ENCODE measurements around the gene MGAT4C.
"Not testable (repeated sequence)": the region's sequence is repeated elsewhere in the genome, so short reads cannot be mapped to it uniquely, and the experiment has no call there.

MGAT4C gene

DNA sequence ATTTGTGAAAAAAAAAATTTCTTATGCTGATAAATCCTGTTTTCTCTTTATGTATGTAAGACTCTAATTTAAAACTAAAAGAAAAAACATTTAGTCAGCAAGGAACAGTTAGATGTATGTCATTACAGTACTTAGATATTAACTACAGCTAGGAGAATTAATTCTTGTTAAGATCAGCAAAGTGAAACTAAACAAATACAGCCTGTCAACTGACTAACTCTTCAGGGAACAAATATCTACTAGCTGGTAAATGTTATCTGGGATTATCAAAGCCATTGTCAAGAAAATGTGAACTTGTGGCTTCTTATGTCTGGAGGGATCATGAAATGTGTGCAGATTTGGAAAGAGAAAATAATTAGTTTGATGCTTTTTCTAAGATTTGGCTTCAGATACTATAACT lies 27.5 kb downstream of the MGAT4C start:
- DNase-seq = no peak

DNA sequence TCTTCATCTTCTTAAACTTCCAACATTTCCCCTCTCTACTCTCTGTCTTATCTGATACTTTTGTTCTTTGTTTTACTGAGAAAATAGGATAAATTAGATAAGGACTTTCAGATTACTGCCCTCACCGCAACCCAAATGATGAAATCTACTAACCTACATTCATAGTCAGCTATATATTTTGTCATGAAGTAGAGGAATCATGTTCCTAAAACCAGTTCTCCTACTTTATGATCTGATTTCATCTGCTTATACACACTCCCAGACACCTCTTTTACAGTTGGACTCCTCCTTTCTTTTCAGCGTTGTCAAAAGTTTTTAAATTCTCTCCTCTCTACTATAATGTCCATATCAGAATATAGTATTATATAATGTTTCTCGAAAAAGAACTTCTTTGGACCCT lies 29.7 kb downstream of the MGAT4C start:
- DNase-seq = no peak

DNA sequence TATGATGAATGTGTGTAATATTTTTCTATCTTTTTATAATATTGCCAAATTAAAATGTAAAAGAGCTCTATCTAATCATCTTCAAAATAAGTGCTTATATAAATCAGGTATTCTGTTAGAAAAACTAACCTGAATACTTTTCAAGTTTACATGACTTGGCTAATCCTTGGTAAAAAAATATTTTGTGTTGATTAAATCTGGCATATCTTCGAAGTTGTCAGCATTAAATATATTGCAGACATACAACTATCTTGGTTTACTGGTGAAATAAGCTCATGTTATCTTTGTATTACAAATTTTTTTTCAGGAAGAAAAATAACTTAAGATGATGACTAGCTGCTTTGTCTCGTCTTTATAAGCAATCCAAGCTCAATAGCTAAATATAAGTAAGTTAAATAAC lies 39.6 kb downstream of the MGAT4C start:
- DNase-seq = no peak

DNA sequence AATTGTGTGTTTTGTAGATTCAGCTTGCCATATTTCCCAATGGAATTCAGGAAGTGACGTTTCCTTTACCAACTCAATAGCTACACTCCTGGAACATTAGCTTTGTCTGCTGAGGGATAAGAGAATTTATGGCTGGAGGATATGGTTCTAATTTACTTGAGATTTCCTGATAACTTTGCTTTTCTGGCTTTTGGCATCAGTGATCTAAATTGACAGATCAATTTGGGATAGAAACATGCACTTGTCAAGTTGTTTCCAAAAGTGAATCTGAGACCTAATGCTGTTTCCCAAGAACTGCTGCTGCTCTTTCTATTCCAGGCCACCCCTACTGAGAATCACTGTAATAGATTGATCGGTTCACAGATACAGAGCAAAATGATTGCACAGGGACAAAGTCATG lies 43.2 kb downstream of the MGAT4C start:
- no peak for DNase-seq

DNA sequence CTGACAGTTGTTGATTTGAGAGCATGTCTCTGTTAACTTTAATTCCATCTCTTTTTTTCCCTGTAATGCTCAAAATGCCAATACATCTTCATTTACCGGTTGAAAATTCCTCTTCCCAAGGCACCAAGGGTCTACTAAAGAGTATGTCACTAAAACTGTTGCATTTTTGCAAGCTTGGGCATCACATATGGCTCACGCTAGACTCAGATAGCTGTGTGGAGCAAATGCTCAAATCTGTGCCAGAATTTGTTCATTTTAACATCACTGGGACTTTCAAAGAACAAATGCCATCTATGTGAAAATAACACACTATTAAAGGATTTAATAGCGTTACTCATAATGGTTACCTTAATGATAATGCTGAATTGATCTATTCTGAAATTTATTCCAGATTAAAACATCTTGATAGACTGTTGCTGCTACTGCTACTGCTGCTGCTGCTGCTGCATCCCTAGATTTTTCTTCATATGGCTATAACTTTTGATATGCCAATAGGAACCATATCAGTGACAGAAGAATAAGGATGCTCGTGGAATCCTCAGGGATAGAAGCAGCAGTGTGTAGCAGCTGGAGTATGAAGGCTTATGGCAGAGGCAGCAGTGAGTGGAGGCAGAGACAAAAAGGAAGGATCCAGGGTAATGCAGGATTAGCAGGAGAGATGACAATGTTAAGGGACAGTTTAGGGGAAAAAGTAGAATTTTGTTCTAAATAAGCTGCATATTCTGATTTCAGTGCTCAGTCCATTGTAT lies 57.3 kb downstream of the MGAT4C start:
- DNase-seq = no peak

DNA sequence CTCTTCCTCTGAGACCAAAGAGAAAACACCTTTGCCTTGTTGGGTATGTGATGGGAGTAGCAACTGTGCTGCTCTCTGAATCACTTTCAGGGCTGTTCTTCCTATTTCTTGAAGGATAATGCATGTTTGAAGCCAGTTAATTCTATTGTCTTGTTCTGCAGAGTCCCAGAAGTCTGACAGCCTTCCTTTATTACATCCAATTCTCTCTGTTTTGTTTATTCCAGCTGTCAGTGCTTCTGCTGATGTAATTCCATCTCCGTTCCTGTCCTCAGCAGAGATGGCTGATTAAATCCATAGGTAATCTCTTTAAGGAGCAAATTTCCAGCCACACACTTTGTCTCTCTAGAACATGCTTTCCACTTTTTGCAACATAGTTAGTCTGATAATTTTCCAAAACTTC lies 59.7 kb downstream of the MGAT4C start:
- no peak for DNase-seq

DNA sequence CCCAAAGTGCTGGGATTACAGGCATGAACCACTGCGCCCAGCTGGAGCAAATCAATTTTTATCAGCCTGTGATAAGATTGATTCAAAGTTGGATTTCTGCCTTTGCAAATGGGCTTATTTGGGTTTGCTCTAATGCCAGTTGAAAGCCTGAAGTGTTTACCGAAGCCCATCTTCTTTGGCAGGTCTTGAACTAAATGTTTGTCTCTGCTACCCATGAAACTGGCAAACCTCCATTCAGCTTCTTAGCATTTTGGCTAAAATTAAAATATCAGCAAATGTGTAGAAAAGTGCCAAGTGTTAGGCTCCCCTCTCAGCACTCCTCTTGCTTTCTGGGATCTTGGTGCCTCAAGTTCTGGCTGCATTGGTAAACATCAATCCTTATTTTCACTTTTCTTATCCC lies 61.5 kb downstream of the MGAT4C start:
- DNase-seq = no peak

DNA sequence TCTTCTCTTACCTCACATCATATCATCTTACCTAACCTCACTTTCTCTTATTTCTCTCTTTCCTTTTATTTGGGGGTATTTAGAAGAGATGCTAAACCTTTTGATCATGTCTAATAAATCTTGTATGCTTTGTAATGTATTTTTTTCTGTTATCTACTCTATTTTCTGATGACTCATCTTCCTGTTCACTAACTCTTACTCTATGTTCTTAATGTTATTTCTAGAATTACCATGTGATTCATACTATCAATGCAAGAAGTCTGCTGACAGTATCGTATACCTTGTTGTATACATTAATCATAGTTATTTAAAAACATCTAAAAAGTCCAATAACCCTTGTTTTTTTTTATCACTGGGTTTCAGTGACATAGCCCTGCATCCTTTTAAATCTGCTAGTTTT lies 62.3 kb downstream of the MGAT4C start:
- no peak for DNase-seq

DNA sequence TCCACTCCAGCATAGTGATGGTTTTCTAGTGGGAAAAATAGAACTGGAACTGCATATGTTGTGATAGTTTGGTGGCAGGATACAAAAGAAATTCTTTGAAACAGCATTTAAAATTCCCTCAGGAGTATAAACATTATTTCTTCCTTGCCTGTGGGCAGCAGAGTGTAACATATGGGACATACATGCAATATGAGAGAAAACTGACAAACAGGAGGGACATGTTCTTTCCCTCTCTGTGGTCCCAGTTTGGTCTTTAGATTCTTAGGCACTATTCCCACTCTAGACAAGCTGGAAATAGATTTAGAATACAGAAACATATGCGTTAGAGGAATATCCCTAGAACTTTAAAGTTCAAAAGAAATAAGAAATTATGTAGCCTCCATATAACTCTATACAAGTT lies 68.0 kb downstream of the MGAT4C start:
- no peak for DNase-seq

DNA sequence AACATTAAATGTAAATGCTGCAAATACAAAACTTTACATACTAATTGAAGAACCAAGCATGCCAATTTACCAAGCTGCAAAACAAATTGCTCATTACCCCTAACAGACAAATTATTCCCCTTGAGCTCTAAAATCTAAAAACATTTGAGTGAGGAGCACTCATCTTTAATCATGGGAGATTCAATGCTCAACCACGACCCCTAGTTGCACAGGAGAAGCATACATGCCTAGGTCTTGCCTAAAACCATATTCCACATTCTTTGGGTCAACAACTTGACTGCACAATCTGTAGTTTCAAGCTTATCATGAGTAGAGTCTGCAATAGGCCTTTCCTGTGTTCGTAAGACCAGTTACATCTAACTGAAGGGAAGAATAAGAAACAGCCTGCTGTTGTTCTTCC lies 69.7 kb downstream of the MGAT4C start:
- DNase-seq = no peak

DNA sequence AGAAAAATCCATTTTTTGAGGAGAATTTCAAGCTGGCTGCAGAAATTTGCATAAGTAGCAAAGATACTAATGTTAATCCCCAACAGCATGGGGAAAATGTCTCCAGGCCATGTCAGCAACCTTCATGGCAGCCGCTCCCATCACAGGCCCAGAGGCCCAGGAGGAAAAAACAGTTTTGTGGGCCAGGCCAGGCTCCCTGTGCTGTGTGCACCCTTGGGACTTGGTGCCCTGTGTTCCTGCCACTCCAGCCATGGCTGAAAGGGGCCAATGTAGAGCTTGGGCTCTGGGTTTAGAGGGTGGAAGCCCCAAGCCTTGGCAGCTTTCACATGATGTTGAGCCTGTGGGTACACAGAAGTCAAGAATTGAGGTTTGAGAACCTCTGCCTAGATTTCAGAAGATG lies 76.3 kb downstream of the MGAT4C start:
- DNase-seq = no peak

DNA sequence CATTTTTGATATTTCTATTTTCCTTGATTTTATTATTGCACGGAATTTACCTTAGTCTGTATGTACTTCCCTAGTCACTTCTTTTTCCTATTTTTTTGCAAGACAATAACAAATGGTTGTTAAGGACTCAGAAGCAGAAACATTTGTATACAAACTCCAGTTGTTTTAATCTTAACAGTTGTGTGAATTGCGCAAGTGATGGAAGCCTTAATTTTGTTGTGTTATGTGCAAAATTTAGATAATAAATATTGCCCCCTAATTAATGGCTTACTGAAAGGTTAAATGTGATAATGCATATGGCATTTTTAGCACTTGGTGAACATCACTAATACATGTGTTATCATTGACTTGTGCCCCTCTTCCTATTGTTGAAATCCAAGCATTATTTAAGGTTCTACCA lies 82.0 kb downstream of the MGAT4C start:
- DNase-seq = no peak

DNA sequence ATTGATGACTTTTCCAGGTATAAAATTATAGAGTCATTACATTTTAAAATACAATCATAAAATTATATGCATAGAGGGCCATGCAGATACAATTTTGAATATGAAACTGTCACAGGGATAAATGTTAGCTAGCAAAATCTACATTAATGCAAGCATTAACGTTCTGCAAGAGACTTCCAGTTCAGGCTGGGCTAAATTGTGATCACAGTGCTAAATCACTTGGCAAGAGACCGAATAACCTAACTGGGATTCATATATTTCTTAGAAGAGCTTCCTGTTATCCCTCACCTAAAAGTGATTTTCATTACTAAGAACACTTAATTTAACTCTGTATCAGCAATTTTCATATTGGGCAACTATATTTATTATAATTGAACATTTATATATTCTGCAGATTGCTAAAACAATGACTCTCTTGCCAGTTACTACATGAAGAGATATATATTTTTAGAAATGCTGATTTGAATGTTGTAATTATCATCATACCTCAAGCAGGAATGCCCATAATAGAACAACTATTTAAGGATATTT lies 83.2 kb downstream of the MGAT4C start:
- no peak for DNase-seq

DNA sequence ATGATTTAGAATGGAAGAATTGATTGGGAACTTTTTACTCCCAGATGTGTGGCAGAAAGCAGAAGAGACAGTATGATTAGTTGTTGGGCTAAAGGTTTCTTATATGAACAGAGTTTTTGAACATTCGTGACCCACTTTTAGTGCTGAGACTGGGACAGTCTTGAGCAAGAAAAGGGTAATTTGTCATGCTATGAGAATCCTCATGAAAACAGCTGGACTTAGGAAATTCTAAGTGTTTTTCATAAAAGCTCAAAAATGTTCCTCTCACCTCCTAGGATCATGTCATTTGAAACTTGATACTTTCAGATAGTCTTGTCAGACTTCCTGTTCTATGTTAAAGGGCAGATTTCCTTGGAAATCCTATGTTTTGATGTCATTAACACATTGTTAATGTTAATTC lies 86.1 kb downstream of the MGAT4C start:
- no peak for DNase-seq

DNA sequence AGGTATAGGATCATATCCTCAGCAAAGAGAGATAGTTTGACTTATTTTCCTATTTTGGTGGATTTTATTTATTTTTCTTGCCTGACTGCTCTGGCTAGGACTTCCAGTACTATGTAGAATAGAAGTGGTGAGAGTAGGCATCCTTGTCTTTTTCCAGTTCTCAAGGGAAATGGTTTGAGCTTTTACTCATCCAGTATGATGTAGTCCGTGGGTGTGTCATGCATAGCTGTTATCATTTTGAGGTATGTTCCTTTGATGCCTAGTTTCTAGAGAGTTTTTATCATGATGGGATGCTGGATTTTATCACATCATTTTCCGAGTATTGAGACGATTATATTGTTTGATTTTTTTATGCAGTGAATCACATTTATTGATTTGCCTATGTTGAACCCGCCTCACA lies 97.2 kb downstream of the MGAT4C start:
- no peak for DNase-seq

DNA sequence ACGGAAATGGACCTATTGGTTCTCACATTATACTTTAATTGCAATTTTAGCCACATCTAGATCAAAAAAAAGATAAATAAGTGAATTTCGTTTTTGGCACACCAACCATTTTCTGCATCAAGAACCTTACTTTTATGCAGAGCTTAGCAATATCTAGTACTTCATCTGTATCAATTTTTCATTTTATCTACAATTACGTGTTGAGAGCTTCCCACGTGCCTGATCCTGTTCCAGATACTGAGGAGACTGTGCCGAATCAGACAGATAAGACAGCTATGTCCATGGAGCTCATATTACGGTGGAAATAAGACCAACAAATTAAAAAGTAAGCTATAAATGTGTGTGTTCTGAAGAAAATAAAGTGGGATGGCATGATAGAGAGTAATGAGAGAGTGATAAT lies 101.6 kb downstream of the MGAT4C start:
- DNase-seq = no peak

DNA sequence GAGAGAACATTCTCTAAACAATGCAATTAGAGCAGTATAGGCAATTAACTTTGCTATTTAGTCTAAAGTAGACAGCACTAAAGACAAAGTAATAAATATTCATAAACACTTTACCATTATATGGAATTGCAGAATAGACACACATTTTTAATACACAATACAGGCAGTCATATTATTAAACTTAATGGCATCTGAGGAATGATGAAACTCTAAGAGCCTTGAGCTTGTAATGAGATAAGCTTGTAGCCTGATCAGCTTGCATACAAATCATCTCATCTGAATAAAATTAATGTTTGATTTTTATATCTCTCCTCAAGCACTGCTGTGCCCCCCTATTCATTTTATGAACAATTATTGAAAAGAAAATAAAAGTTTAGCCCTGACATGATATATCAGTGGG lies 107.6 kb downstream of the MGAT4C start:
- no peak for DNase-seq

DNA sequence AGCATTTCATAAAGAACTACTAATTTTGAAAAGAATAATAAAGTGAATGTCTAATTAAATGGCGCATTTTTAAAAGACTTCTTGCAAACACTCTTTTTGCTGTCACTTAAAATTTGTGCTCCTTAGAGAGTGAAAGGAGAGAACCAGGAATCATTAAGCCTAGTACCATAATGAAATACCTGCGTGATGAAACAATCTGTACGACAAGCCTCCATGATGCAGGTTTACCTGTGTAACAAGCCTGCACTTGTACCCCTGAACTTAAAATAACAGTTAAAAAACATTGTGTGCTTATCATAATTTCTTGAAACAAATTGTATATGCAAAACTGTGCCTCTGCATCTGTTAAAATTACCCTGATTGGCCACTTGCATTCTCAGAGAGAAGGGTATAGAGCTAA lies 108.1 kb downstream of the MGAT4C start:
- no peak for DNase-seq

DNA sequence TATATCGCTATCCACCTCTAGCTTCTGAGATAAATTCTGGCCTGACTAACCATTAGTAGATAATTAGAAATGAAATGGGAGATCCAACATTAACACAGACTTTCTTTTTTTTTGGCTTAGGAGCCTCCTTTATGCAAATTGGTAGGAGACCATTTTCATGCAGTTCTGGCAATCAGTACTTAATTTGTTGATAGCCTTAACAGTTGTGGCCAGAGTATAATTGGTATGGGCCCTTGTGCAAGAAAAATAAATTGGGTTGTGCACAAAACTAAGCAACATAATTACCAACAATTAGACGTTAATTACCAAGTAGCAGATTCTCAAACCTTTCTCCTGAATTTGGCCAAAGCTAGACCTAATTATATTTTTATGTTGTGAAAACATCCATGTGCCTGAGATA lies 111.0 kb downstream of the MGAT4C start:
- no peak for DNase-seq

DNA sequence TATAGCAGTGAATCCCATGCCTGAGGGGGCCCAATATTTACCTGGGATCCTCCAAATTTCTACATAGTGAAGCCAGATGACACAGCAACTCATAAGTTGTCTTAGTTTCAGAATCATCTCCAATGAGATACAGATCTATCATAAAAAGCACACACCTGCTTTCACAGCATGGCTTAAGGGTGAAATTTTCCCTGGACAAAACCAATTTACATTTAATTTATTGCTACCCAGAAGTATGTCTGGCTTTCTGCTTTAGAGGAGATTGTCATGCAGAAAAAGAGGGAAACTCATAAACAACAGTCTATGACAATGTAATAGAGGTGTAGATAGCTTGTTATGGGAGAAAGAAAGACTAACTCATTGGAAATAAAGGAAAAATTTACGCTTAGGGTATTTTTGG lies 113.0 kb downstream of the MGAT4C start:
- DNase-seq = no peak

DNA sequence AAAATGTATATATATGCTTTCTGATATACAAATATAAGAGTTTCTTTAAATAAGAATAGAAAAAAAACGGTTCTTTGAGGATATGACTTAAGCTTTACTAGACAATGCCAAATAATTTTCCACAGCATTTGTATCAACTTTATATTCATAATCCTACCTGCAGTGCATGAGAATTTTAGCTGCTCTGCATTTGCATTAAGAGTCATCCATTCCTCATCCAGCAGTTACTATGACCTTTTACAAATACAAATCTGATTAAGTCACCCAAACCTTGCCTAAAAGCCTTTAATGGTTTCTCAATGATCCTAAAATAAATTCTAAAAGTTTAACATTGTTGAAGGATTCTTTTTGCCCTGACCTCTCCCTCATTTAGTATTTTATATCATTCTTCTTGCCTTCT lies 116.5 kb downstream of the MGAT4C start:
- no peak for DNase-seq

DNA sequence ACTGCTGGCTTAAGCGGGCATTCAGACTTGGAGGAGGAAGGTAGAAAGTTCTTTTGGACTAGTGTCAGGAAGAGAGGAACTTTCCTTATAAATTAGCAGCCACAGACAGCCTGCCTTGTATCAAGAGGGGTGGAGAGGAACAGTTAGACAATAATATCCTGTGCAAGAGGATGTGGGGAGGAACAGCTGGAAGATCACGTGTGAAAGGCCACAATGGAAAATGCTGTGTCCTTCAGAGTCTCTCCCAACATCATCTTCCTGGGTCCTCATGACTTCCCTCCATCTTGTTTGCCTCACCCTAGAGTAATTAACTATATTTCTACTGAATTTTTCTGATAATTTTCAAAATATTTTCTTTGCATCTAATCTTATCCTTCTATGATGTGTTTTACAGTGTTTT lies 117.4 kb downstream of the MGAT4C start:
- no peak for DNase-seq

DNA sequence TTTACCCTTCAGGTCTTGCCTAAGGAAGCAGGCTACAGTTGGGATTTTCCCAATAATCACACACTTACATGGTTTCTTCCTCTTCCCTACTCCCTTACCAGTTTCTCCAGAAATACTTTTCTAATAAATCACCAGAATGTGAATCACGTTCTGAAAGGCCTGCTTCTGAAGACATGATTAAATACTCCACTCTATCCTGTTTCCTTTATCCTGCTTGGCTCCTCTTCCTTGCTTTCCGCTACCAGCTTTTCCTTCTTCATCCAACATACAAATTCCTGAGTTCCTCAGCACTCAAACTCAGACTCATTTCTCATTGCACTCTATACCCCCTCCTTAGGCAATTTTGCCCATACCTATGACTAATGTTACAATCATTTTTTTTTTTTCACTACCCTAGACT lies 118.3 kb downstream of the MGAT4C start:
- no peak for DNase-seq

DNA sequence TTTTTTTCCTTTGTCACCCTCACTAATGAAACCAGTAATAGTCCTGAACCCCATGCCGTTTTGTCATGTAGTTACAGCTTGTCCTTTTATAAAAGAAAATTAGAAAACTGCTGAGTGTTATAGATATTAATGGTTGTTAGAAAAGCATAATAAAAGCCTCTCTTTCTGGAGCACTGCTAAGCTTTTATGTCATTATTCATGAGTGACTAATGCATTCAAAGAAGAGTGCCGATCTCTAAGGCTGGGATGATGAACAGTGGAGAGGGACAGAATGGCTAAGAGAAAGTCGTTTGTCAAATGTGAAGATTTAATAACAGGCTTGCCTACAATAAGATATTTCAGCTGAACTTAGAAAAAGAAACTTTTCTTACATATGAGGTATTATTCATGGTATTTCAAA lies 121.6 kb downstream of the MGAT4C start:
- DNase-seq = no peak

DNA sequence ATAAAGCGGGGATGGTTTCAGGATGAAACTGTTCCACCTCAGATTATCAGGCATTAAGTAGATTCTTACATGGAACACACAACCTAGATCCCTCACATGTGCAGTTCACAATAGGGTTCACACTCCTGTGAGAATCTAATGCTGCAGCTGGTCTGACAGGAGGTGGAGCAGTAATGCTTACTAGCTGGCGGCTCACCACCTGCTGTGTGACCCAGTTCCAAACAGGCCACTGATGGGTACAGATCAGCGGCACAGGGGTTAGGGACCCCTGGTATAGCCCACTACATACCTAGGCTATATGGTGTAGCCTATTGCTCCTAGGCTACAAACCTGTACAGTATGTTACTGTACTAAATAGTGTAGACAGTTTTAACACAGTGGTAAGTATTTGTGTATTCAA lies 129.3 kb downstream of the MGAT4C start:
- DNase-seq = not testable (repeated sequence)
